ENCODE data around the gene ARCN1. TPM values are rescaled to one million over a fixed set of nuclear protein-coding genes. Genes with fewer than 3 reads are reported as not detected.
"Not testable (repeated sequence)": the region's sequence is repeated elsewhere in the genome, so short reads cannot be mapped to it uniquely, and the experiment has no call there.

Gene ARCN1
- total RNA-seq, 2 experiments from 2014 or later = 51.0 to 98.9 TPM

DNA sequence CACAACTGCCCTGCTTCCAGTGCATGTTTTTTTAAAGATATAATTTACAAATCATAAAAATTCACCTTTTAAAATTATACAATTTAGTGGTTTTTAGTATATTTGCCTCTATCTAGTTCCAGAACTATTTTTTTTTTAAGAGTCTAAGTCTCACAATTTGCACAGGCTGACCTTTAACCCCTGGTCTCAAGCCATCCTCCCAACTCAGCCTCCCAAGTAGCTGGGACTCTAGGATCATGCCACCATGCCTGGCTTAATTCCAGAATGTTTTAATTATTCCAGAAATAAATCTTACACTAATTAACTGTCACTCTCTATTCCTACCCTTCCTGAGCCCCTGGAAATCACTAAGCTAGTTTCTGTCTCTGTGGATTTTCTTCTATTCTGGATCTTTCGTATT is 1.4 kb upstream of the ARCN1 start:
- Histone ChIP-seq H3K4me2 (ENCODE audit: low read length) (no peak overlapping the region), H2AFZ (ENCODE audit: low read length) (peak overlapping the region; percentile 92; the same call in 1 of the 2 replicates), H3K9me3 (ENCODE audit: low read length) (no peaks in the 10 kb centered on the region), H3K9me2 (ENCODE audit: insufficient read depth, low read length) (no peaks in the 10 kb centered on the region), H3K79me2 (ENCODE audit: insufficient read depth, low read depth, low read length) (peaks cover 42% of the 10 kb centered on the region), H3K27ac (ENCODE audit: low read depth, low read length, poor library complexity, severe bottlenecking) (no peak overlapping the region), H4K20me1 (ENCODE audit: insufficient read depth, low read length) (peaks cover 22% of the 10 kb centered on the region; the same call in 1 of the 2 replicates), H3K36me3 (ENCODE audit: insufficient read depth, low read length) (peaks cover 4% of the 10 kb centered on the region; the same call in 1 of the 2 replicates), H3K4me1 (ENCODE audit: insufficient read depth, low read length, poor library complexity, severe bottlenecking) (peaks cover 31% of the 10 kb centered on the region), H3K4me3 (ENCODE audit: low read depth, low read length, poor library complexity, severe bottlenecking) (no peak overlapping the region)
- intact Hi-C loops (cut with micrococcal nuclease; ENCODE audit: unreplicated experiment) = loop anchor here (5.0 kb wide), 1 partner anchor 133 kb away; the partner anchor contains the start of gene KMT2A
- CTCF ChIA-PET (ENCODE audit: unreplicated experiment) = interaction anchor here (0.5 kb wide), 1 partner anchor 50 kb away, joined by 6 read pairs; no protein-coding TSS in a partner anchor
- no TSS peak for BruUV-seq (replicated peaks)
- TF ChIP-seq, protein P1, sequence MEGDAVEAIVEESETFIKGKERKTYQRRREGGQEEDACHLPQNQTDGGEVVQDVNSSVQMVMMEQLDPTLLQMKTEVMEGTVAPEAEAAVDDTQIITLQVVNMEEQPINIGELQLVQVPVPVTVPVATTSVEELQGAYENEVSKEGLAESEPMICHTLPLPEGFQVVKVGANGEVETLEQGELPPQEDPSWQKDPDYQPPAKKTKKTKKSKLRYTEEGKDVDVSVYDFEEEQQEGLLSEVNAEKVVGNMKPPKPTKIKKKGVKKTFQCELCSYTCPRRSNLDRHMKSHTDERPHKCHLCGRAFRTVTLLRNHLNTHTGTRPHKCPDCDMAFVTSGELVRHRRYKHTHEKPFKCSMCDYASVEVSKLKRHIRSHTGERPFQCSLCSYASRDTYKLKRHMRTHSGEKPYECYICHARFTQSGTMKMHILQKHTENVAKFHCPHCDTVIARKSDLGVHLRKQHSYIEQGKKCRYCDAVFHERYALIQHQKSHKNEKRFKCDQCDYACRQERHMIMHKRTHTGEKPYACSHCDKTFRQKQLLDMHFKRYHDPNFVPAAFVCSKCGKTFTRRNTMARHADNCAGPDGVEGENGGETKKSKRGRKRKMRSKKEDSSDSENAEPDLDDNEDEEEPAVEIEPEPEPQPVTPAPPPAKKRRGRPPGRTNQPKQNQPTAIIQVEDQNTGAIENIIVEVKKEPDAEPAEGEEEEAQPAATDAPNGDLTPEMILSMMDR (conservative IDR thresholded peaks at IDR 0.05; ENCODE audit: low read length) = no peak
- no peak for TF ChIP-seq EZH2phosphoT487 (IDR thresholded peaks at IDR 0.05; ENCODE audit: borderline replicate concordance, low read depth, low read length)
- POLR2A ChIA-PET = interaction anchor here (0.5 to 1.7 kb wide), 4 partner anchors 10 to 52 kb away, joined by 3 to 4 read pairs (median 4); no protein-coding TSS in a partner anchor
- DNase-seq (ENCODE audit: low spot score) = no peak

DNA sequence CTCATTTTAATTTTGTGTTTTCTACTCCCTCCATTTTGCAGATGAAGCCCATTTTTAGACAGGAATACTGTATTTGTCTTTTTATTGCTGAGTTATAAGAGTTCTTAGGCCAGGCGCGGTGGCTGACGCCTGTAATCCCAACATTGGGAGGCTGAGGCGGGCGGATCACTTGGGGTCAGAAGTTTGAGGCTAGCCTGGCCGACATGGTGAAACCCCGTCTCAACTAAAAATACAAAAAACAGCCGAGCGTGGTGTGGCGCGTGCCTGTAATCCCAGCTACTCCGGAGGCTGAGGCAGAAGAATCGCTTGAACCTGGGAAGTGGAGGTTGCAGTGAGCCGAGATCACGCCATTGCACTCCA is 528 bp upstream of the ARCN1 start:
- TSS peak; percentile 87 for BruUV-seq (replicated peaks)

DNA sequence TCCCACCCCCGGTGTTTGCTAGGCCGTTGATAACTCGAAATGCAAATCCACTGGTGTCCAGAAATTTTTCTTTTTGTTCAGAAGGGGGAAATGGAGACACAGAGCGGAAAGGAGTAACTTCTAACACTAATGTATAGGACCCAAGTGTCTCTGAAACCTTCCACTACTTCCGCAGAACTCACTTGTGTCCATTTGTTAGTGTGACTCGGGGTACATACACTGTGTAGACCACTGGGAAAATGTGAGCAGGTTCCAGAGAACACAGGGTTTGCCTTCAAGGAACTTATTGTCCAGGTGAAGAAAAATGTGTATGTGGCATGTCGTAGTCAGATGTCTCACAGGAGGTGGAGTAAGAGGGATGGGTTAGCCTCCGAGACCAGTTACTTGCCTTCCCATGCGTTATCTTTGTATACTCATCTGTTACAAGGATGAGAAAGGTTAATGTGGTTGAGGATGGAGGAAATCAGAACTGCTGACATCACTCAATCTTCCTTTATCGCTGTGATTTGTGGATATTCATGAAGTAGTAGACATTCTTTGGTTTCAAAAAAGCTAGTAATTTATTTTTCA is 857 bp downstream of the ARCN1 start:
- peak overlapping the region; percentile 94 for H3K4me3 ChIP-seq (ENCODE audit: low read depth, low read length, poor library complexity, severe bottlenecking)
- H3K4me1 ChIP-seq (ENCODE audit: insufficient read depth, low read length, poor library complexity, severe bottlenecking) = peaks cover 33% of the 10 kb centered on the region
- peaks cover 29% of the 10 kb centered on the region; the same call in 1 of the 2 replicates for H4K20me1 ChIP-seq (ENCODE audit: insufficient read depth, low read length)
- H3K36me3 ChIP-seq (ENCODE audit: insufficient read depth, low read length) = peaks cover 16% of the 10 kb centered on the region
- intact Hi-C loops (cut with micrococcal nuclease; ENCODE audit: unreplicated experiment) = loop anchor here (5.0 kb wide), 1 partner anchor 136 kb away; the partner anchor contains the start of gene KMT2A
- no peaks in the 10 kb centered on the region for H3K9me2 ChIP-seq (ENCODE audit: insufficient read depth, low read length)
- BruUV-seq (replicated peaks) = no TSS peak
- H3K27ac ChIP-seq (ENCODE audit: low read depth, low read length, poor library complexity, severe bottlenecking) = peak overlapping the region; percentile 66
- POLR2A ChIA-PET = interaction anchor here (0.5 to 1.3 kb wide), 3 partner anchors 18 to 283 kb away, joined by 3 to 4 read pairs (median 4); no protein-coding TSS in a partner anchor
- peak overlapping the region; percentile 92; the same call in 1 of the 2 replicates for H2AFZ ChIP-seq (ENCODE audit: low read length)
- H3K9me3 ChIP-seq (ENCODE audit: low read length) = no peaks in the 10 kb centered on the region
- peaks cover 65% of the 10 kb centered on the region for H3K79me2 ChIP-seq (ENCODE audit: insufficient read depth, low read depth, low read length)
- no peak for TF ChIP-seq EZH2phosphoT487 (IDR thresholded peaks at IDR 0.05; ENCODE audit: borderline replicate concordance, low read depth, low read length)
- TF ChIP-seq, protein P1 (conservative IDR thresholded peaks at IDR 0.05; ENCODE audit: low read length) = no peak
- peak; percentile 51 for DNase-seq (ENCODE audit: low spot score)
- peak overlapping the region; percentile 86 for H3K4me2 ChIP-seq (ENCODE audit: low read length)
- CTCF ChIA-PET (ENCODE audit: unreplicated experiment) = no interaction called here

More for the DNA sequence above, 528 bp upstream of the ARCN1 start:
- peak overlapping the region; percentile 46 for H3K27ac ChIP-seq (ENCODE audit: low read depth, low read length, poor library complexity, severe bottlenecking)
- H3K4me3 ChIP-seq (ENCODE audit: low read depth, low read length, poor library complexity, severe bottlenecking) = peak overlapping the region; percentile 94
- POLR2A ChIA-PET = interaction anchor here (0.7 to 1.7 kb wide), 5 partner anchors 11 to 332 kb away, joined by 3 to 4 read pairs (median 4); no protein-coding TSS in a partner anchor
- H3K36me3 ChIP-seq (ENCODE audit: insufficient read depth, low read length); H3K9me2 ChIP-seq (ENCODE audit: insufficient read depth, low read length); H3K9me3 ChIP-seq (ENCODE audit: low read length); CTCF ChIA-PET (ENCODE audit: unreplicated experiment): not testable (repeated sequence)
- H4K20me1 ChIP-seq (ENCODE audit: insufficient read depth, low read length) = peaks cover 24% of the 10 kb centered on the region; the same call in 1 of the 2 replicates
- peak overlapping the region; percentile 92 for H2AFZ ChIP-seq (ENCODE audit: low read length)
- H3K4me1 ChIP-seq (ENCODE audit: insufficient read depth, low read length, poor library complexity, severe bottlenecking) = peaks cover 33% of the 10 kb centered on the region
- intact Hi-C loops (cut with micrococcal nuclease; ENCODE audit: unreplicated experiment) = loop anchor here (5.0 kb wide), 1 partner anchor 134 kb away; the partner anchor contains the start of gene KMT2A
- H3K4me2 ChIP-seq (ENCODE audit: low read length) = peak overlapping the region; percentile 72
- H3K79me2 ChIP-seq (ENCODE audit: insufficient read depth, low read depth, low read length) = peaks cover 51% of the 10 kb centered on the region
- peak; percentile 14 for DNase-seq (ENCODE audit: low spot score)

All from OCI-LY7 (cell line).